Measurements from ENCODE around the gene APH1B. TPM values are rescaled to one million over a fixed set of nuclear protein-coding genes. Genes with fewer than 3 reads are reported as not detected.
"Not testable (repeated sequence)": the region's sequence is repeated elsewhere in the genome, so short reads cannot be mapped to it uniquely, and the experiment has no call there.

The APH1B gene
- total RNA-seq, 1 donor from 2014 or later: 28.1 TPM

- no peak for DNase-seq (ENCODE audit: low spot score)
Observed at GRCh38 chr15:63331456-63331855, 54.1 kb downstream of the APH1B start.

GRCh38 chr15:63332367-63333124, 55.1 kb downstream of the APH1B start:
- DNase-seq (ENCODE audit: low spot score): no peak

- no peak for DNase-seq (ENCODE audit: low spot score)
Observed at GRCh38 chr15:63334821-63335220, 57.4 kb downstream of the APH1B start.

- DNase-seq (ENCODE audit: low spot score): no peak
Observed at GRCh38 chr15:63335543-63336240, 58.3 kb downstream of the APH1B start.

GRCh38 chr15:63337046-63337445, 59.6 kb downstream of the APH1B start:
- DNase-seq (ENCODE audit: low spot score): no peak

- DNase-seq (ENCODE audit: low spot score): no peak
Observed at GRCh38 chr15:63338170-63338569, 60.8 kb downstream of the APH1B start.

- DNase-seq (ENCODE audit: low spot score): no peak
Observed at GRCh38 chr15:63339006-63339766, 61.8 kb downstream of the APH1B start.

- DNase-seq (ENCODE audit: low spot score): no peak
Observed at GRCh38 chr15:63339836-63340235, 62.4 kb downstream of the APH1B start.

GRCh38 chr15:63340353-63340752, 62.9 kb downstream of the APH1B start:
- DNase-seq (ENCODE audit: low spot score): no peak

- DNase-seq (ENCODE audit: low spot score): no peak
Observed at GRCh38 chr15:63340878-63341277, 63.5 kb downstream of the APH1B start.

- DNase-seq (ENCODE audit: low spot score): no peak
Observed at GRCh38 chr15:63341898-63342297, 64.5 kb downstream of the APH1B start.

GRCh38 chr15:63342996-63343562, 65.7 kb downstream of the APH1B start:
- not testable (repeated sequence) for DNase-seq (ENCODE audit: low spot score)

GRCh38 chr15:63344731-63345390, 67.5 kb downstream of the APH1B start:
- DNase-seq (ENCODE audit: low spot score): no peak

- no peak for DNase-seq (ENCODE audit: low spot score)
Observed at GRCh38 chr15:63345391-63345752, 68.0 kb downstream of the APH1B start.

- no peak for DNase-seq (ENCODE audit: low spot score)
Observed at GRCh38 chr15:63347074-63347857, 69.9 kb downstream of the APH1B start.

GRCh38 chr15:63348392-63348791, 71.0 kb downstream of the APH1B start:
- peak; percentile 83 for DNase-seq (ENCODE audit: low spot score)

GRCh38 chr15:63349156-63349555, 71.8 kb downstream of the APH1B start:
- DNase-seq (ENCODE audit: low spot score): peak; percentile 30

GRCh38 chr15:63349621-63350020, 72.2 kb downstream of the APH1B start:
- DNase-seq (ENCODE audit: low spot score): no peak

- no peak for DNase-seq (ENCODE audit: low spot score)
Observed at GRCh38 chr15:63350178-63350621, 72.8 kb downstream of the APH1B start.

GRCh38 chr15:63351170-63351569, 73.8 kb downstream of the APH1B start:
- DNase-seq (ENCODE audit: low spot score): peak; percentile 72

GRCh38 chr15:63352808-63353207, 75.4 kb downstream of the APH1B start:
- no peak for DNase-seq (ENCODE audit: low spot score)
